Astrocyte (in vitro differentiated cells and primary cell): ENCODE data around the gene FHOD1.

Experiments used
- CTCF ChIP-seq: IDR thresholded peaks from 2 replicates; pipeline ENCODE4 v1.5.1; 2011; ENCODE audit warnings: low read depth, mild to moderate bottlenecking, inconsistent platforms, low read length, moderate library complexity; ENCODE audit not compliant: insufficient read depth
- EZH2 ChIP-seq: IDR thresholded peaks from 2 replicates; pipeline ENCODE4 v1.6.1; 2012; ENCODE audit warnings: mild to moderate bottlenecking, low read length, inconsistent platforms; ENCODE audit not compliant: insufficient read depth

- TF ChIP-seq CTCF: no peak
- no peak for TF ChIP-seq EZH2
Observed at GRCh38 chr16:67278773-67279295, 31.6 kb upstream of the FHOD1 start.
